SK-N-SH treated with all-trans-retinoic acid at 6 μM for 48 hours (cell line): ENCODE results near the gene FZR1.

Source experiments
- ATAC-seq: fragments of 200-7000 bp; cut with Tn5 transposase; 3 replicates; pipeline ENCODE4 v1.9.1; 2020; ENCODE audit warnings: mild to moderate bottlenecking, moderate library complexity
- ARNTL ChIP-seq: fragments of 450-650 bp; formaldehyde crosslinking; IDR thresholded peaks from 2 replicates; pipeline ENCODE4 v1.5.0; 2020; ENCODE audit warnings: low read depth, mild to moderate bottlenecking, moderate library complexity, borderline replicate concordance
- BACH2 ChIP-seq: fragments of 250-450 bp; sonication (Bioruptor Pico); IDR thresholded peaks from 2 replicates; pipeline ENCODE4 v1.9.0; 2021; ENCODE audit warnings: mild to moderate bottlenecking, borderline replicate concordance
- CSDC2 ChIP-seq: fragments of 250-450 bp; sonication (Bioruptor Pico); IDR thresholded peaks from 2 replicates; pipeline ENCODE4 v1.5.0; 2020; ENCODE audit warnings: mild to moderate bottlenecking, moderate library complexity
- GLIS3 ChIP-seq: fragments of 250-450 bp; sonication (Bioruptor Pico); IDR thresholded peaks from 2 replicates; pipeline ENCODE4 v1.5.0; 2020; ENCODE audit warnings: mild to moderate bottlenecking, moderate library complexity
- ISL1 ChIP-seq: fragments of 250-450 bp; sonication (Bioruptor Pico); IDR thresholded peaks from 2 replicates; pipeline ENCODE4 v2.1.2; 2022; ENCODE audit warnings: mild to moderate bottlenecking, moderate library complexity
- OSR1 ChIP-seq: fragments of 250-450 bp; sonication (Bioruptor Pico); IDR thresholded peaks from 2 replicates; pipeline ENCODE4 v1.8.0; 2022; ENCODE audit warnings: moderate library complexity, mild to moderate bottlenecking, inconsistent platforms
- PPARA ChIP-seq: fragments of 250-450 bp; sonication (Bioruptor Pico); IDR thresholded peaks from 2 replicates; pipeline ENCODE4 v1.5.0; 2020; ENCODE audit warnings: mild to moderate bottlenecking, borderline replicate concordance
- RARB ChIP-seq: fragments of 250-450 bp; sonication (Bioruptor Pico); IDR thresholded peaks from 2 replicates; pipeline ENCODE4 v1.8.0; 2021; ENCODE audit warnings: mild to moderate bottlenecking, moderate library complexity
- SNAI2 ChIP-seq: fragments of 250-450 bp; sonication (Bioruptor Pico); IDR thresholded peaks from 2 replicates; pipeline ENCODE4 v1.5.0; 2020; ENCODE audit warnings: mild to moderate bottlenecking, moderate library complexity
- TCF4 ChIP-seq: fragments of 250-450 bp; sonication (Bioruptor Pico); IDR thresholded peaks from 2 replicates; pipeline ENCODE4 v1.8.0; 2021; ENCODE audit warnings: mild to moderate bottlenecking, moderate library complexity, borderline replicate concordance
- ZC3H10 ChIP-seq: fragments of 250-450 bp; sonication (Bioruptor Pico); IDR thresholded peaks from 2 replicates; pipeline ENCODE4 v1.5.1; 2021; ENCODE audit warnings: mild to moderate bottlenecking, moderate library complexity
- ZFP3 ChIP-seq: fragments of 250-450 bp; sonication (Bioruptor Pico); IDR thresholded peaks from 2 replicates; pipeline ENCODE4 v1.5.0; 2020; ENCODE audit warnings: mild to moderate bottlenecking, moderate library complexity
- ZFP30 ChIP-seq: fragments of 450-650 bp; formaldehyde crosslinking; IDR thresholded peaks from 2 replicates; pipeline ENCODE4 v1.5.0; 2022; ENCODE audit warnings: mild to moderate bottlenecking, moderate library complexity
- ZNF565 ChIP-seq: fragments of 450-650 bp; formaldehyde crosslinking; conservative IDR thresholded peaks from 2 replicates; pipeline ENCODE4 v1.5.0; 2020; ENCODE audit warnings: low read depth, mild to moderate bottlenecking, moderate library complexity
- ZNF70 ChIP-seq: fragments of 450-650 bp; formaldehyde crosslinking; IDR thresholded peaks from 2 replicates; pipeline ENCODE4 v1.5.0; 2020; ENCODE audit warnings: mild to moderate bottlenecking, moderate library complexity
- ZNF8 ChIP-seq: fragments of 450-650 bp; formaldehyde crosslinking; IDR thresholded peaks from 2 replicates; pipeline ENCODE4 v1.5.0; 2020; ENCODE audit warnings: mild to moderate bottlenecking, moderate library complexity
- TF ChIP-seq, protein P1 (sequence below): fragments of 250-450 bp; sonication (Bioruptor Pico); IDR thresholded peaks from 2 replicates; pipeline ENCODE4 v1.5.0; 2020; ENCODE audit warnings: mild to moderate bottlenecking, moderate library complexity
- TF ChIP-seq, protein P2 (sequence below): fragments of 250-450 bp; sonication (Bioruptor Pico); IDR thresholded peaks from 2 replicates; pipeline ENCODE4 v1.5.1; 2021; ENCODE audit warnings: mild to moderate bottlenecking, moderate library complexity
- TF ChIP-seq, protein P3 (sequence below): fragments of 250-450 bp; sonication (Bioruptor Pico); IDR thresholded peaks from 2 replicates; pipeline ENCODE4 v1.8.0; 2021; ENCODE audit warnings: low read depth, mild to moderate bottlenecking, moderate library complexity, borderline replicate concordance
- TF ChIP-seq, protein P4 (sequence below): fragments of 250-450 bp; sonication (Bioruptor Pico); IDR thresholded peaks from 2 replicates; pipeline ENCODE4 v1.5.1; 2020; ENCODE audit warnings: low read depth, mild to moderate bottlenecking, moderate library complexity
- TF ChIP-seq, protein P5 (sequence below): fragments of 250-450 bp; sonication (Bioruptor Pico); IDR thresholded peaks from 2 replicates; pipeline ENCODE4 v1.8.0; 2020; ENCODE audit warnings: mild to moderate bottlenecking, moderate library complexity, borderline replicate concordance

Gene FZR1

DNA sequence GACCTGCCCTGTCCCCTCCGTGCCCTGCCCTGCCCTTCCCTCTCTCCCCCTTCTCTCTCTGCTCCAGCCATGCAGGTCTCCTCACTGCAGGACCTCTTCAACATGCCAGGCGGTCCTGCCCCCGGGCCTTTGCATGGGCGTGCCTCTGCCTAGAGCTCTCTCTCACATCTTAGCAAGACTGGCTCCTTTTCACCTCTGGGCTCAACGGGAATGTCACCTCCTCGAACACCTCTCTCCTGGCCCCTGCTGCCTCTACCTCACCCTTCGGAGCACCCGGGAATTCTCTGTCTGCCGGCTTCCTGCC is 45.6 kb downstream of the FZR1 start:
- no peak for TF ChIP-seq ZFP3 (CRISPR knock-in tag)
- TF ChIP-seq ZNF565 (CRISPR knock-in tag) = no peak
- TF ChIP-seq GLIS3 (CRISPR knock-in tag) = no peak
- TF ChIP-seq RARB (CRISPR knock-in tag) = no peak
- TF ChIP-seq BACH2 (CRISPR knock-in tag) = no peak
- no peak for TF ChIP-seq CSDC2 (CRISPR knock-in tag)
- TF ChIP-seq ZC3H10 (CRISPR knock-in tag) = no peak
- TF ChIP-seq, protein P1, sequence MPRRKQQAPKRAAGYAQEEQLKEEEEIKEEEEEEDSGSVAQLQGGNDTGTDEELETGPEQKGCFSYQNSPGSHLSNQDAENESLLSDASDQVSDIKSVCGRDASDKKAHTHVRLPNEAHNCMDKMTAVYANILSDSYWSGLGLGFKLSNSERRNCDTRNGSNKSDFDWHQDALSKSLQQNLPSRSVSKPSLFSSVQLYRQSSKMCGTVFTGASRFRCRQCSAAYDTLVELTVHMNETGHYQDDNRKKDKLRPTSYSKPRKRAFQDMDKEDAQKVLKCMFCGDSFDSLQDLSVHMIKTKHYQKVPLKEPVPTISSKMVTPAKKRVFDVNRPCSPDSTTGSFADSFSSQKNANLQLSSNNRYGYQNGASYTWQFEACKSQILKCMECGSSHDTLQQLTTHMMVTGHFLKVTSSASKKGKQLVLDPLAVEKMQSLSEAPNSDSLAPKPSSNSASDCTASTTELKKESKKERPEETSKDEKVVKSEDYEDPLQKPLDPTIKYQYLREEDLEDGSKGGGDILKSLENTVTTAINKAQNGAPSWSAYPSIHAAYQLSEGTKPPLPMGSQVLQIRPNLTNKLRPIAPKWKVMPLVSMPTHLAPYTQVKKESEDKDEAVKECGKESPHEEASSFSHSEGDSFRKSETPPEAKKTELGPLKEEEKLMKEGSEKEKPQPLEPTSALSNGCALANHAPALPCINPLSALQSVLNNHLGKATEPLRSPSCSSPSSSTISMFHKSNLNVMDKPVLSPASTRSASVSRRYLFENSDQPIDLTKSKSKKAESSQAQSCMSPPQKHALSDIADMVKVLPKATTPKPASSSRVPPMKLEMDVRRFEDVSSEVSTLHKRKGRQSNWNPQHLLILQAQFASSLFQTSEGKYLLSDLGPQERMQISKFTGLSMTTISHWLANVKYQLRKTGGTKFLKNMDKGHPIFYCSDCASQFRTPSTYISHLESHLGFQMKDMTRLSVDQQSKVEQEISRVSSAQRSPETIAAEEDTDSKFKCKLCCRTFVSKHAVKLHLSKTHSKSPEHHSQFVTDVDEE (CRISPR knock-in tag) = no peak
- no peak for TF ChIP-seq OSR1
- TF ChIP-seq, all 23 proteins: peak for 0
- ATAC-seq = no peak

DNA sequence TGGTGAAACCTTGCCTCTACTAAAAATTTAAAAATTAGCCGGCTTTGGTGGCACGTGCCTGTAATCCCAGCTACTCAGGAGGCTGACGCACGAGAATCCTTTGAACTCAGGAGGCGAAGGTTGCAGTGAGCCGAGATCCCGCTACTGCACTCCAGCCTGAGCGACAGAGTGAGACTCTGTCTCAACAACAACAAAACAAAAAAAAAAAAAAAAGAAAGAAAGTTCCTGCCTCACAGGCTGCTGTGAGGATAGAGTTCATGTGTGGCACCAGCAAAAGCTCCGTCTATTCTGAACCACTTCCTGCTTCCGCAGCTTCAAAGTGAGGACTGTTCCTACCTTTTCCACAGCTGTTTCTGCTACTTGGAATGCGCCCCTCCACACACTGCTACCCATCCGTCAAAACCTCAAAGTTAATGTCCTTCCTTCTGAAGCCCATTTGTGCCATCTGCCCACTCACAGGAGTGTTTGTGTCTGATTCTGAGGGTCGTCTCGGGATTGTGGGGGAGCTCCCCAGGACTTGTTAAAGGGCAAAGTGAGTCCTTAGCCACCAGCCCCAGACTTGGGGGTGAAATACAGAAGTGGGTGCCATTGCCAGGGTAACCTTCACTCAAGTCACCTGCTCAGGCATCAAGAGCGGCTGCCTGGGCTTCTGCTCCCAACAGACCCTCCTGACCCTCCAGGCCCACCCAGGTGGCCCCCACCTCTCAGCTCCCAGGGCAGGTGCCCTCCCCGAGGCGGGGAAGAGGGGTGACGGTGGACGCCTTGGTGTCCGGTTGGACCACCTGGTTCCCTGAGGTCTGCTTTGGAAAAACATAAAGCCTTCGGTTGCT is 48.4 kb downstream of the FZR1 start:
- TF ChIP-seq, protein P1 (CRISPR knock-in tag) = no peak
- TF ChIP-seq, protein P2, sequence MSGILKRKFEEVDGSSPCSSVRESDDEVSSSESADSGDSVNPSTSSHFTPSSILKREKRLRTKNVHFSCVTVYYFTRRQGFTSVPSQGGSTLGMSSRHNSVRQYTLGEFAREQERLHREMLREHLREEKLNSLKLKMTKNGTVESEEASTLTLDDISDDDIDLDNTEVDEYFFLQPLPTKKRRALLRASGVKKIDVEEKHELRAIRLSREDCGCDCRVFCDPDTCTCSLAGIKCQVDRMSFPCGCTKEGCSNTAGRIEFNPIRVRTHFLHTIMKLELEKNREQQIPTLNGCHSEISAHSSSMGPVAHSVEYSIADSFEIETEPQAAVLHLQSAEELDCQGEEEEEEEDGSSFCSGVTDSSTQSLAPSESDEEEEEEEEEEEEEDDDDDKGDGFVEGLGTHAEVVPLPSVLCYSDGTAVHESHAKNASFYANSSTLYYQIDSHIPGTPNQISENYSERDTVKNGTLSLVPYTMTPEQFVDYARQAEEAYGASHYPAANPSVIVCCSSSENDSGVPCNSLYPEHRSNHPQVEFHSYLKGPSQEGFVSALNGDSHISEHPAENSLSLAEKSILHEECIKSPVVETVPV (CRISPR knock-in tag) = no peak
- TF ChIP-seq BACH2 (CRISPR knock-in tag) (no peak), PPARA (CRISPR knock-in tag) (no peak), ARNTL (CRISPR knock-in tag) (no peak), RARB (CRISPR knock-in tag) (no peak), ISL1 (CRISPR knock-in tag) (no peak), TCF4 (no peak), ZC3H10 (CRISPR knock-in tag) (no peak), ZFP3 (CRISPR knock-in tag) (no peak), ZFP30 (no peak), ZNF70 (CRISPR knock-in tag) (no peak), CSDC2 (CRISPR knock-in tag) (no peak), GLIS3 (CRISPR knock-in tag) (no peak), SNAI2 (CRISPR knock-in tag) (no peak), ZNF8 (CRISPR knock-in tag) (no peak), OSR1 (no peak)
- TF ChIP-seq, protein P3, sequence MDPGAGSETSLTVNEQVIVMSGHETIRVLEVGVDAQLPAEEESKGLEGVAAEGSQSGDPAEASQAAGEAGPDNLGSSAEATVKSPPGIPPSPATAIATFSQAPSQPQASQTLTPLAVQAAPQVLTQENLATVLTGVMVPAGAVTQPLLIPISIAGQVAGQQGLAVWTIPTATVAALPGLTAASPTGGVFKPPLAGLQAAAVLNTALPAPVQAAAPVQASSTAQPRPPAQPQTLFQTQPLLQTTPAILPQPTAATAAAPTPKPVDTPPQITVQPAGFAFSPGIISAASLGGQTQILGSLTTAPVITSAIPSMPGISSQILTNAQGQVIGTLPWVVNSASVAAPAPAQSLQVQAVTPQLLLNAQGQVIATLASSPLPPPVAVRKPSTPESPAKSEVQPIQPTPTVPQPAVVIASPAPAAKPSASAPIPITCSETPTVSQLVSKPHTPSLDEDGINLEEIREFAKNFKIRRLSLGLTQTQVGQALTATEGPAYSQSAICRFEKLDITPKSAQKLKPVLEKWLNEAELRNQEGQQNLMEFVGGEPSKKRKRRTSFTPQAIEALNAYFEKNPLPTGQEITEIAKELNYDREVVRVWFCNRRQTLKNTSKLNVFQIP (CRISPR knock-in tag) = no peak
- TF ChIP-seq, protein P4, sequence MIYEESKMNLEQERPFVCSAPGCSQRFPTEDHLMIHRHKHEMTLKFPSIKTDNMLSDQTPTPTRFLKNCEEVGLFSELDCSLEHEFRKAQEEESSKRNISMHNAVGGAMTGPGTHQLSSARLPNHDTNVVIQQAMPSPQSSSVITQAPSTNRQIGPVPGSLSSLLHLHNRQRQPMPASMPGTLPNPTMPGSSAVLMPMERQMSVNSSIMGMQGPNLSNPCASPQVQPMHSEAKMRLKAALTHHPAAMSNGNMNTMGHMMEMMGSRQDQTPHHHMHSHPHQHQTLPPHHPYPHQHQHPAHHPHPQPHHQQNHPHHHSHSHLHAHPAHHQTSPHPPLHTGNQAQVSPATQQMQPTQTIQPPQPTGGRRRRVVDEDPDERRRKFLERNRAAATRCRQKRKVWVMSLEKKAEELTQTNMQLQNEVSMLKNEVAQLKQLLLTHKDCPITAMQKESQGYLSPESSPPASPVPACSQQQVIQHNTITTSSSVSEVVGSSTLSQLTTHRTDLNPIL (CRISPR knock-in tag) = no peak
- TF ChIP-seq, protein P5, sequence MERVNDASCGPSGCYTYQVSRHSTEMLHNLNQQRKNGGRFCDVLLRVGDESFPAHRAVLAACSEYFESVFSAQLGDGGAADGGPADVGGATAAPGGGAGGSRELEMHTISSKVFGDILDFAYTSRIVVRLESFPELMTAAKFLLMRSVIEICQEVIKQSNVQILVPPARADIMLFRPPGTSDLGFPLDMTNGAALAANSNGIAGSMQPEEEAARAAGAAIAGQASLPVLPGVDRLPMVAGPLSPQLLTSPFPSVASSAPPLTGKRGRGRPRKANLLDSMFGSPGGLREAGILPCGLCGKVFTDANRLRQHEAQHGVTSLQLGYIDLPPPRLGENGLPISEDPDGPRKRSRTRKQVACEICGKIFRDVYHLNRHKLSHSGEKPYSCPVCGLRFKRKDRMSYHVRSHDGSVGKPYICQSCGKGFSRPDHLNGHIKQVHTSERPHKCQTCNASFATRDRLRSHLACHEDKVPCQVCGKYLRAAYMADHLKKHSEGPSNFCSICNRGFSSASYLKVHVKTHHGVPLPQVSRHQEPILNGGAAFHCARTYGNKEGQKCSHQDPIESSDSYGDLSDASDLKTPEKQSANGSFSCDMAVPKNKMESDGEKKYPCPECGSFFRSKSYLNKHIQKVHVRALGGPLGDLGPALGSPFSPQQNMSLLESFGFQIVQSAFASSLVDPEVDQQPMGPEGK (CRISPR knock-in tag) = no peak
- TF ChIP-seq, all 23 proteins: peak for 0
- no peak for ATAC-seq
